IMR-90 (cell line): ENCODE results near the gene FDPS.

Experiments
- CEBPB ChIP-seq: IDR thresholded peaks from 2 replicates; pipeline ENCODE4 v1.6.1; 2012; ENCODE audit warnings: low read depth, low read length, improper control_type of control experiment
- CTCF ChIP-seq: conservative IDR thresholded peaks from 2 replicates; pipeline ENCODE4 v1.5.1; 2012; ENCODE audit warnings: mild to moderate bottlenecking, low read depth, low read length, improper control_type of control experiment
- MXI1 ChIP-seq: IDR thresholded peaks from 2 replicates; pipeline ENCODE4 v1.6.1; 2012; ENCODE audit warnings: low read depth, mild to moderate bottlenecking, low read length, moderate library complexity, borderline replicate concordance
- POLR2A ChIP-seq: IDR thresholded peaks from 2 replicates; pipeline ENCODE4 v1.6.1; 2012; ENCODE audit warnings: mild to moderate bottlenecking, low read depth, low read length
- SMC3 ChIP-seq: fragments of 150-350 bp; IDR thresholded peaks from 2 replicates; pipeline ENCODE4 v1.6.1; 2016; ENCODE audit warnings: low read depth, mild to moderate bottlenecking, antibody characterized with exemption, low read length, moderate library complexity

- no peak for TF ChIP-seq CTCF
- TF ChIP-seq CEBPB, result no peak
- TF ChIP-seq MXI1, result no peak
- TF ChIP-seq POLR2A, result no peak
- no peak for TF ChIP-seq SMC3
These were observed 8.3 kb downstream of the FDPS start for GRCh38 chr1:155316922-155317321.
